ENCODE measurements around the gene AGTR2.

DNA sequence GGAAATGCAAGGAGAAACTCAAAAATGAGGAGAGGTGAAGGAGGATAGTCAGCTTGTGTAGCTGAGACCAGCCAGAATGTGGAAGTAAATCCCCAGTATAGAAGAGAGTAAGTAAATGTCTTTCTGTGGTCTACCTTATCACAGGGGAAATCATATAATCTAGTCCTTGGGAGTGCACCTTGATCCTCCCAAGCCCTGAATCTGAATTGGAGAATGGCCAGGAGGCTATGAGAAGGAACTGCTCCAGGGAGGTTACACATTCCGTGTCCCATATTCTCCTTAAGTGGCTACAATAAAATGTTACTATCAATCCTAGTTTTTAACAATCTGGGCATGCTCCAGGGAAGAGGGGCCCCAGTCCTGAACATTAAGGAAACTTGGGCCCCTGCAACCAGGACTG, 10.8 kb downstream of the AGTR2 start:
- TF ChIP-seq, protein P1, sequence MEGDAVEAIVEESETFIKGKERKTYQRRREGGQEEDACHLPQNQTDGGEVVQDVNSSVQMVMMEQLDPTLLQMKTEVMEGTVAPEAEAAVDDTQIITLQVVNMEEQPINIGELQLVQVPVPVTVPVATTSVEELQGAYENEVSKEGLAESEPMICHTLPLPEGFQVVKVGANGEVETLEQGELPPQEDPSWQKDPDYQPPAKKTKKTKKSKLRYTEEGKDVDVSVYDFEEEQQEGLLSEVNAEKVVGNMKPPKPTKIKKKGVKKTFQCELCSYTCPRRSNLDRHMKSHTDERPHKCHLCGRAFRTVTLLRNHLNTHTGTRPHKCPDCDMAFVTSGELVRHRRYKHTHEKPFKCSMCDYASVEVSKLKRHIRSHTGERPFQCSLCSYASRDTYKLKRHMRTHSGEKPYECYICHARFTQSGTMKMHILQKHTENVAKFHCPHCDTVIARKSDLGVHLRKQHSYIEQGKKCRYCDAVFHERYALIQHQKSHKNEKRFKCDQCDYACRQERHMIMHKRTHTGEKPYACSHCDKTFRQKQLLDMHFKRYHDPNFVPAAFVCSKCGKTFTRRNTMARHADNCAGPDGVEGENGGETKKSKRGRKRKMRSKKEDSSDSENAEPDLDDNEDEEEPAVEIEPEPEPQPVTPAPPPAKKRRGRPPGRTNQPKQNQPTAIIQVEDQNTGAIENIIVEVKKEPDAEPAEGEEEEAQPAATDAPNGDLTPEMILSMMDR (IDR thresholded peaks at IDR 0.05; ENCODE audit: insufficient read depth, low read length, poor library complexity, severe bottlenecking) = no peak
- TF ChIP-seq EZH2phosphoT487 (conservative IDR thresholded peaks at IDR 0.05; ENCODE audit: low read length) = no peak
